ENCODE results near the gene MOSPD3. TPM values are rescaled to one million over a fixed set of nuclear protein-coding genes. Genes with fewer than 3 reads are reported as not detected.
A peak's percentile ranks its signal among the peaks of the same experiment; 100 is the strongest.

The MOSPD3 gene
- total RNA-seq, 2 experiments from 2014 or later: 27.4 TPM

DNA sequence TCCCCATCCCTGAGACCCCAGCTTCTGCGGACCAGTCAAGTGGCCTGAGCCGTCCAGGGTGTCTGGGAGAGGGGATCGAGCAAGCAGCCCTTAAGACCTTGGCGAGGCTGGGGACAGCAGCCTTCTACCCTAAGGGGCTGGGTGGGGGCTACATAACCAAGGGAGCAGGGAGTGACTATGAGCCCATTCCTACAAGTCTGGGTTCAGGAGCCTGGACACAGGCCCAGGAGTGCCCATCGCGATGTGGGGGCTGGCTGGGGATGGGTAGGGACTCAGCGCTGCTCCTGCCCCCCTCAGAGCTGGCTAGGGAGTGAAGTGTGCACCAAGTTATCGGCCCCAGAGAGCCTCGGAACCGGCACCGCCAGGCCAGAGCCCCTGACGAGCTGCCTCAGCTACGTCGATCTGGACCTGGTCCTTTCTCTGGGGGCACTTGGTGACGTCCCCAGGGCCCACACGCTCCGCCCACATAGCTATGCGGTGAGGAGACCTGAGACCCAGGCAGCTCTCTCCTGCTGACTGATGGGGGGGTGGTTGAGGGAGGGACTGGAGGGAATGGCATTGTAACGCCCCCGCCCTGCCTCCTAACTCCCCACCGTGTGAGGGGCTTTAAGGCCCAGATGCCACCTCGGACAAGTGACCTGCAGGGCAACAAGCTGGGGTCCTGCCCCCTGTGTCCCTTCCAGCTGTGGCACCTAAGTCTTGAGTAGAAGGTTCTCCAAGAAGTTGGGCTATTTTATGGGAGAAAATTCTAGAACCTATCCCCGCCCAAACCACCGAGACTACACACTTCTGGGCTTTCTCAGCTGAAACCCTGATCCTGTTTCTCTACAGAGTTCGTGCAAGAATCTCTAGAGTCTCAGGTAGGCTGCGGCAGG lies 41.1 kb upstream of the MOSPD3 start:
- H3K4me3 Mint-ChIP-seq: peak overlapping the region; percentile 30
- H3K4me1 Mint-ChIP-seq: peaks cover 31% of the 10 kb centered on the region
- POLR2A ChIA-PET: interaction anchor here (0.9 to 3.7 kb wide), 7 partner anchors 14 to 142 kb away, joined by 3 to 38 read pairs (median 3); partner anchors contain the start of genes AGFG2, FBXO24, LRCH4 and POP7
- no peak for DNase-seq
- no peak for ATAC-seq (ENCODE audit: low read depth)
- no peaks in the 10 kb centered on the region for H3K9me3 Mint-ChIP-seq
- peaks cover 6% of the 10 kb centered on the region for H3K36me3 Mint-ChIP-seq
- no peak overlapping the region for H3K27ac Mint-ChIP-seq
- no peaks in the 10 kb centered on the region for H3K27me3 Mint-ChIP-seq

DNA sequence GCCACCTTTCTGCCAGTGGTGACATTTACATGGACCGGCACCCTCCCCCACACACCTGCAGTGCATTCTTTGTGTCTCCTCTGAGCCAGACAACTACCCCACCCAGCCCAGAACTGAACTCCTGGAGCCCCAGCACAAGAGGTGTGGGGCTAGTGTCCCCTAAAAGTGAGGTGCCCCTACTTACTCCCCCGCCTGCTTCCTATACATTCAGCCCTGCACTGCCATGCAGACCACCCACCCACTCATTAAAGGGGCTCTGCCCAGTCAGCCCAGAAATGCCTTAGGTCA lies 40.6 kb upstream of the MOSPD3 start:
- Mint-ChIP-seq H3K9me3 (no peaks in the 10 kb centered on the region), H3K4me1 (peaks cover 31% of the 10 kb centered on the region), H3K27me3 (no peaks in the 10 kb centered on the region), H3K4me3 (no peak overlapping the region), H3K27ac (no peak overlapping the region), H3K36me3 (peaks cover 9% of the 10 kb centered on the region)
- no peak for ATAC-seq (ENCODE audit: low read depth)
- no peak for DNase-seq
- POLR2A ChIA-PET: interaction anchor here (0.9 to 3.7 kb wide), 3 partner anchors 14 to 135 kb away, joined by 3 to 38 read pairs (median 5); partner anchors contain the start of genes FBXO24, LRCH4, POP7 and PPP1R35

DNA sequence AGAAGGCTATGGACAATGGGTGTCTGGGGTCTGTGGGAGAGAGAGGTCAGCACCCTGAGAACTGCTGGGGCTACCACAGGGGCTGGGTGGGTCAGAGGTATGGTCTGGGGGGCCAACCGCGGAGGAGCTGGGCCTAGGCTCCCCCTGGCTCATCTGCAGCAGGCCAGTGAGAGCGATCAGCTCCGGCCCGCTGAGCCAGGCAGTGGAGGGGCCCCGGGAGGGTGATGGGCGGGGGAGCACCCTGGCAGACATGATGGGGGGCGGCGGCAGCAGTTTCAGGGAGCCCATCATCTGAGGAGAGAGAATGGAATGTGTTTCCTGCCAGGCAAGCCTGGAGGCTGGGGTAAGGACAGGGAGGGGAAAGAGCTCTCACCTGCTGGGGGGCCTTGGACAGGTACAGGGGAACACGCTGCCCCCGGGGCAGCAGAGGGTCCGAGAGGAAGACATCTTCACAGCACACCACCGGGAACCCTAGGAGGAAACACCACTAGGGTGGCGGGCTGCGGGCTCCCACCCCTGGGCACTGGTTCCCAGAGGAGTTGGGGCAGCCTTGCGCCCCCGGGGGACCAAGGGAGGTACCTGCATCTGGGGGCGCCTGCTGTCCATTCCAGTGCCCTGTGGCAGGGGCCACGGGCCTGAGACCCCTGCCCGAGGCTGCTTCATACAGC lies 39.9 kb upstream of the MOSPD3 start:
- Mint-ChIP-seq H3K9me3 (no peaks in the 10 kb centered on the region), H3K27ac (no peak overlapping the region), H3K4me3 (no peak overlapping the region), H3K36me3 (peaks cover 9% of the 10 kb centered on the region), H3K27me3 (no peaks in the 10 kb centered on the region), H3K4me1 (peaks cover 26% of the 10 kb centered on the region)
- POLR2A ChIA-PET: interaction anchor here (1.1 to 3.7 kb wide), 2 partner anchors 9 to 13 kb away, joined by 4 to 38 read pairs; partner anchors contain the start of genes FBXO24 and LRCH4
- ATAC-seq (ENCODE audit: low read depth) (no peak), DNase-seq (no peak)

DNA sequence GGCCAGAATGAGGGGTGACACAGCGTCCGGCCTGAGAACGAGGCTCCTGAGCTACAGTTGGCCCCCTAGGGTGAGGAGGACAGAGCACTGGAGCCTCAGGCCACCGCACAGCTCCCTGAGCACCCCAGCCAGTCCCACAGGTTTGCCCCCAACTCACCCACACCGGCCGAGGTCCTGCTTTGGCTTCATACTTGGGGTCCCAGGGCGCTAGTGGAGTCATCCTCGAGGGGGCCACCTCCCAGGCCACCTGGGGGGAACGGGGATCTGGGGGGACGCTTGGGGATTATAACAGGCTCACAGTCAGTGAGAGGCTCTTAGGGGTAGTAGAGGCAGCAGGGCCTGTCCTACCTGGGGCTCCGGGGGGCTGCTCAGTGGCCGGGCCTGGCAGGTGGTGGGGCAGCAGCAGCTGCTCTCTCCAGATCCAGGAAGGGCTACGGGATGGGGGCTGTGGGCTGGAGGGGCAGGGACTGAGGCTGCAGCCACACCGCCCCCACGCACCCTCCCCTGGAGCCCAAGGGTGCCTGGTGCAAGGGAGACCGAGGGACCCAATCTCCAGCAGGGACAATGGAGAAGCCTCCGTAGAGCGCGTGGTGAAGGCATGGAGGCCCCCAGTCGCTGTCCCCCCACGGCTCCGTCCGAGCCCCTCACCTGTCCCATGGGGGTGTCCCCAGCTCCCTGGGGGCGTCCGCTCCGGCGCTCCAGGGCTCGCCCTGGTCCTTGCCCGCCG lies 39.2 kb upstream of the MOSPD3 start:
- no peak overlapping the region for H3K4me3 Mint-ChIP-seq
- no peak overlapping the region for H3K27ac Mint-ChIP-seq
- peaks cover 21% of the 10 kb centered on the region for H3K4me1 Mint-ChIP-seq
- no peaks in the 10 kb centered on the region for H3K27me3 Mint-ChIP-seq
- no peak for ATAC-seq (ENCODE audit: low read depth)
- POLR2A ChIA-PET: interaction anchor here (1.1 to 3.7 kb wide), 2 partner anchors 8 to 12 kb away, joined by 4 to 38 read pairs; partner anchors contain the start of genes FBXO24 and LRCH4
- H3K9me3 Mint-ChIP-seq: no peaks in the 10 kb centered on the region
- H3K36me3 Mint-ChIP-seq: peaks cover 9% of the 10 kb centered on the region
- no peak for DNase-seq

DNA sequence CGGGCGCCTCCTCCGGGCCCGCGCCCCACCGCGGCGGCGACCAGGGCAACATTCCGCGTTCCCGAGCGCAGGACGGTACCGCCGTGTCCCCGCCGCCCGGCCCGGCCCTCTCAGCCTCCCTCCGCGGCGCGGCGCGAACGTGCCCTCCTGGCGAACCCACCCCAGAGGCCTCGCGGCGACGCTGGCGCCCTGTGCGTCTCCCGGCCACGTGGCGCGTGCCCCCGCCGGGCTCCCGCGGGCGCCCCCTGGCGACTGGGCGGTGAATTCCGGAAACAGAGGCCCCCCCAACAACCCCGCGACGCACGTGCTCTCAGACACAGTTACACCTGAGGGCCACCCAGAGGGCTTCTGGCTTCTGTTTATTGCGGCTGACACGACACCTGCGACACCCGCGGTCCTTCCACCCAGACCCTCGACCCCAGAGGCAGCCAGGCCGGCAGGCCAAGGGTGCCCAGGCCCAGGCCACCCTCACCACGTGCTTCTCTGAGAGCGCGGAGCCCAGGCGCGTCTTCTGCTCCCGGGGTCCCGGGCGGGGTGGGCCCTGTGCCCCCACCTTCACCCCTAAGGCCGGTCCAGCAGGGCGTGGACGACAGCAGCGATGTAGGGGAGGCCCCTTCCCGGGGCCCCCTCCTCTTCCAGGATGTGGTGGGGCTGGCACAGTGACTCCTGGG lies 38.5 kb upstream of the MOSPD3 start, which contains the start of gene SAP25:
SAP25 (minus strand) TSS at position 210 of the 671 bp plus-strand sequence; CDS start at position 52, 158 bp downstream.
- H3K27me3 Mint-ChIP-seq: no peaks in the 10 kb centered on the region
- H3K36me3 Mint-ChIP-seq: peaks cover 10% of the 10 kb centered on the region
- no peak for DNase-seq
- ATAC-seq (ENCODE audit: low read depth): no peak
- peaks cover 15% of the 10 kb centered on the region for H3K4me1 Mint-ChIP-seq
- no peaks in the 10 kb centered on the region for H3K9me3 Mint-ChIP-seq
- POLR2A ChIA-PET: interaction anchor here (1.0 to 3.7 kb wide), 2 partner anchors 12 kb away, joined by 4 to 38 read pairs; partner anchors contain the start of genes FBXO24 and LRCH4
- H3K4me3 Mint-ChIP-seq: no peak within 1 kb of the TSS
- no peak within 1 kb of the TSS for H3K27ac Mint-ChIP-seq

DNA sequence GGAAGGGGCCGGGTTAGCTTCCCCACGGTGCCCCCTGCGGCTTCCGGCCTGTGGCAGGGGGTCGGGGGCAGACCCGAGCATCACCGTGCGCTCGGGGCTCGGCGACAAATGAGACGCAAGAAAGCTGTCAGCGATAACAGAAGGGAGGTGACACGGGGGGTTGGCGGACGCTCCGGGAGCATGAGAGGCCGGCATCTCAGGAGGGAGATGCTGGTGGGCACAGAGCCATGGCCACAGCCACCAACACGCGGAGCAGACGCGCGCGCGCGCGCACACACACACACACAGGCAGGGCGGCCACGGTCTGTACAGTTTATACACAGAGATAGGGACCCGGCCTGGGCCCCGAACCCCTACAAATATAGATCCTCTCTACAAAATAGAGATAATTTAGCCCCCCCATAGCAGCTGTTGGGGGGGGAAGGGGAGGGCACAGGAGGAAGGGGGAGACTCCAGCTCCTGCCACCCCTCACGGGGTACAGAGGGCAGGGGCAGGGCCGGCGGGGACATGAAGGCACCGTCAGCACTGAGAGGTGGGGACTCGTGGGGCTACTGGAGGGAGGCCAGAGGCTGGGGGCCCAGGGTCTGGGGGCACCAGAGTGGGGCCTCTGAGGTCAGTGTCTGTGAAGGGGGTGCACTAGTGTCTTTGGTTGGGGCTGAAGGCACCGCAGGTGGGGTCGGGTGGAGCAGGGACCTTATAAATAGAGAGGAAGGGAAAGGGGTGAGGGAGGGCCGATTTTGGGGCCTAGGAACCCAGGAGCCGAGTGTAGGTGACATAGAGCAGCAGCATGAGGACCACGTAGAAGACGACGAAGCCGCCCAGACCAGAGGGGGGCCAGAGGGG lies 37.8 kb upstream of the MOSPD3 start:
- POLR2A ChIA-PET: interaction anchor here (1.0 kb wide), 1 partner anchor 12 kb away, joined by 4 read pairs; the partner anchor contains the start of genes FBXO24 and LRCH4
- no peak overlapping the region for H3K27ac Mint-ChIP-seq
- no peaks in the 10 kb centered on the region for H3K27me3 Mint-ChIP-seq
- no peak for DNase-seq
- no peak overlapping the region for H3K4me3 Mint-ChIP-seq
- ATAC-seq (ENCODE audit: low read depth): no peak
- H3K4me1 Mint-ChIP-seq: peaks cover 8% of the 10 kb centered on the region
- H3K36me3 Mint-ChIP-seq: peaks cover 12% of the 10 kb centered on the region
- no peaks in the 10 kb centered on the region for H3K9me3 Mint-ChIP-seq

DNA sequence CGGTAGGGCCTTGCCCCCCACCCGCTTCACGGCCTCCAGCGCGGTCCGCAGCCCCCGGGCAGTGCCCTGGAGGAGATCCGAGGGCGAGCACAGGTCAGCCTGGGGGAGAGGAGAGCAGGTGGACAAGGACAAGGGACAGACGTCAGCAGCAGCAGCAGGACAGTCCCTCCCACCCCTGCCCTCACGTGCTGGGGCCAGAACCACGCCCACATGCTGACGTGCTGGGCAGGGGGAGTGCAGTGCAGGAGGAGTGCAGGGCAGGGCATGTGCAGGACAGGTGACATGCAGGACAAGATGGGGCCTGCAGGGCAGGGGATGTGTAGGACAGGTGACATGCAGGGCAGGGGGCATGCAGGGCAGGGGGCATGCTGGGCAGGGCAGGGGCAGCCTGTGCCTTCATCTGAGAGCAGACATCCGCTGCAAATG lies 37.1 kb upstream of the MOSPD3 start:
- POLR2A ChIA-PET: no interaction called here
- H3K4me3 Mint-ChIP-seq: no peak overlapping the region
- DNase-seq: no peak
- H3K4me1 Mint-ChIP-seq: peaks cover 7% of the 10 kb centered on the region
- H3K36me3 Mint-ChIP-seq: peaks cover 12% of the 10 kb centered on the region
- H3K9me3 Mint-ChIP-seq: no peaks in the 10 kb centered on the region
- no peaks in the 10 kb centered on the region for H3K27me3 Mint-ChIP-seq
- no peak overlapping the region for H3K27ac Mint-ChIP-seq
- ATAC-seq (ENCODE audit: low read depth): no peak

DNA sequence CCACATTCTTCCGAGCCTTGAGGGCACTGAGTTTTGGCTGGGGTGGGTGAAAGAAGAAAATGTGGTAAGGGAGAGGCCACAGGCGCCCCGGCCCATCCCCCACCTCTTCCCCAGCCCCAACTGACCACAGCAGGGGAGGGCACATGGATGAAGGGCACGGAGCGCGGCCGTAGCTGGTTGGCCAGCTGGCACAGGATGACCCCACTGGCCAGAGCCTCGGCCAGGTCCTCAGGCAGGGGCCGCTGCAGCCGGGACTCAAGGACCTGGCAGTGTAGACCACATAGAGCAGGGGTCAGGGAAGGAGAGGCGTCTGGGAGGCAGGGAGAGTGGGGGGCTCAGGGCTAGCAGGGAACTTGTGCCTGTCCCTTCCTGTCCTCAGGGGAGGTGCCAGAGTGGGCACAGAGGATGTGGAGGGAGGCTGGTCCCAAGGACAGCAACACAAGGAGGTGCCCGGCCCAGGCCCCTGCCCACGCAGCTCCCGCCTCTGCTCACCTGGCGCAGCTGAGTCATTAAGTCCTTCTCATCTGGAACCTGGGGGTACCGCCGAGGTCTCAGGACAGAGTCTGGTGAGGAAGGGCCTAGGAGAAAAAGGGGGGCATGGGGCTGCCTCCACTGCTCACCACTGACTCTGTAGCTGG lies 36.5 kb upstream of the MOSPD3 start:
- Mint-ChIP-seq H3K9me3 (no peaks in the 10 kb centered on the region), H3K27ac (peak overlapping the region; percentile 24), H3K4me1 (peaks cover 5% of the 10 kb centered on the region), H3K27me3 (no peaks in the 10 kb centered on the region), H3K36me3 (peaks cover 12% of the 10 kb centered on the region), H3K4me3 (no peak overlapping the region)
- DNase-seq: no peak
- POLR2A ChIA-PET: interaction anchor here (2.1 kb wide), 1 partner anchor 10 kb away, joined by 8 read pairs; the partner anchor contains the start of genes FBXO24 and LRCH4
- no peak for ATAC-seq (ENCODE audit: low read depth)

DNA sequence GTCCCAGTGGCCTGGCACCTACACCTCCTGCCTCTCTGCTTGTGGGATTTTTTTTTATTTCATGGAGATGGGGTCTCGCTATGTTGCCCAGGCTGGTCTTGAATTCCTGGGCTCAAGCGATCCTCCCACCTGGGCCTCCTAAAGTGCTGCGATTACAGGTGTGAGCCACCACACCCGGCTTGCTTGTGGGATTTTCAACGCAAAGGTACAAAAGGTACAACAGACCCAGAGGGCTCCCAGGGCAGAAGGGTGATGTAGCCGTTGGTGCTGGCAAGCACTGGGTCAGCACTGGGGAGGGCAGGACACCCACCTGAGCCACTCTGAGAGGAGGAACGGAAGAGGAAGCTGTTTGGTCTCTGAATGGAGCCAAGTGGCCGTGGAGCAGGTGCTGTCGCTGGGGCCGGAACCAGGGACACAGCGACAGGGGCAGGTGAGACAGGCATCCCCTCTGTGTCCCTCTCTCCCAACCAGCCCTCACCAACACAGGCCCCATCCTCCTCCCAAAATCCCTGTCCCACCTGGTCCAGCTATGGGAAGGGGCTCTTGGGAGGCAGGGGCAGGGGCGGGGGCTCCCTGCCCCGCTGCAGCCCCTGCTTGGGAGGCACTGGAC lies 35.9 kb upstream of the MOSPD3 start:
- ATAC-seq (ENCODE audit: low read depth) (no peak), DNase-seq (no peak)
- Mint-ChIP-seq H3K9me3 (no peaks in the 10 kb centered on the region), H3K27me3 (no peaks in the 10 kb centered on the region), H3K4me1 (peaks cover 5% of the 10 kb centered on the region), H3K36me3 (peaks cover 12% of the 10 kb centered on the region), H3K27ac (peak overlapping the region; percentile 24), H3K4me3 (no peak overlapping the region)
- POLR2A ChIA-PET: interaction anchor here (2.1 kb wide), 1 partner anchor 9 kb away, joined by 8 read pairs; the partner anchor contains the start of genes FBXO24 and LRCH4

DNA sequence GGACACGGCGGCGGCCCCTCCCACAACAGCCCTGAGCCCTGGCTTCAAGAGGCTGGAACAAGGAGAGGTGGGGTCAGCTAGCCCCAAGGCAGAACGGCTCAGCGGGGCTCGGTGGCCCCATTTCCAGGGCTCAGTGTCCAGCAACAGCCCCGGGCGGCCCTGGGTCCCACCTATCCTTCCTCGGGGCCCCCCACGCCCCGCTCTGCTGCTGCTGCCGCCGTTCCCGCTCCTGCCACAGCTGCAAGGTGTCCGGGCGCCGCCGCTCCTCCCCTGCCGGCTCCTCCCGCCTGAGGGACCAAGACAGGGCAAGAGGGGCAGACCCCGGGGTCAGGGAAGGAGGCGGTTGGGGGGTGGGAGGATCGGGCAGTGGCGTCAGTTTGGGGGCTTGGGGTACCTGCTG lies 35.2 kb upstream of the MOSPD3 start:
- no peak for ATAC-seq (ENCODE audit: low read depth)
- no peak overlapping the region for H3K4me3 Mint-ChIP-seq
- peaks cover under 1% of the 10 kb centered on the region for H3K4me1 Mint-ChIP-seq
- no peaks in the 10 kb centered on the region for H3K9me3 Mint-ChIP-seq
- H3K27ac Mint-ChIP-seq: no peak overlapping the region
- POLR2A ChIA-PET: interaction anchor here (2.1 kb wide), 1 partner anchor 9 kb away, joined by 8 read pairs; the partner anchor contains the start of genes FBXO24 and LRCH4
- no peak for DNase-seq
- no peaks in the 10 kb centered on the region for H3K27me3 Mint-ChIP-seq
- H3K36me3 Mint-ChIP-seq: peaks cover 9% of the 10 kb centered on the region

DNA sequence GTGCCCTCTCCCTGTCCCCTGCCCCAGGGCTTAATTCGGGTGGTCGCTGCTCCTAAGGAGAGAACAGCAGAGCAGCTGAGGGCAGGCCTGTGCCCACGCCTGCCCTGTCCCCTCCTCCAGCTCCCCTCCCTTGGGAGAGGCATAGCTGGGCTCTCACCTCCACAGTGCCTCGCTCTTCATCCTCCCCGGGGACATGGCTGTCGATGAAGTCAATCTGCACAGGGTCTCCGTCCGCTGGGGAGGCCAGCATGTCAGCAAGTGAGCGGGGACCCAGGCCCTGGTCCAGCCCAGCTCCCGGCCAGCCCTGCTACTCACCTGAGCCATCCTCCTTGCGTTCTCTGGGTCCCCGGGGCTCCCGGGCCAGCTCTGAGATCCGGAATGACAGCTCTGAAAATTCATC lies 34.8 kb upstream of the MOSPD3 start:
- Mint-ChIP-seq H3K36me3 (peaks cover 8% of the 10 kb centered on the region), H3K27me3 (no peaks in the 10 kb centered on the region), H3K4me1 (peaks cover 2% of the 10 kb centered on the region), H3K4me3 (no peak overlapping the region), H3K9me3 (no peaks in the 10 kb centered on the region), H3K27ac (no peak overlapping the region)
- DNase-seq (no peak), ATAC-seq (ENCODE audit: low read depth) (no peak)
- POLR2A ChIA-PET: interaction anchor here (1.2 to 2.1 kb wide), 2 partner anchors 8 to 127 kb away, joined by 3 to 8 read pairs; partner anchors contain the start of genes FBXO24 and LRCH4
